ENCODE data around the gene GULP1.

- TF ChIP-seq RCOR1 (IDR thresholded peaks at IDR 0.05; ENCODE audit: insufficient replicate concordance, low read length) = no peak
- TF ChIP-seq RAD21 (IDR thresholded peaks at IDR 0.05; ENCODE audit: low read length) = no peak
- TF ChIP-seq POLR2A (IDR thresholded peaks at IDR 0.05; ENCODE audit: low read depth, low read length) = no peak
- no peak for TF ChIP-seq RFX5 (IDR thresholded peaks at IDR 0.05; ENCODE audit: low read depth, low read length)
- no peak for TF ChIP-seq CTCF (conservative IDR thresholded peaks at IDR 0.05; ENCODE audit: low read depth, low read length)
- no peak for TF ChIP-seq SMC3 (IDR thresholded peaks at IDR 0.05; ENCODE audit: low read depth, low read length)
- no peak for TF ChIP-seq BHLHE40 (IDR thresholded peaks at IDR 0.05; ENCODE audit: low read depth, low read length)
- TF ChIP-seq CEBPB (IDR thresholded peaks at IDR 0.05; ENCODE audit: low read depth, low read length) = no peak
- TF ChIP-seq MAFK (IDR thresholded peaks at IDR 0.05; ENCODE audit: low read depth, low read length) = peak; percentile 96
- no peak for TF ChIP-seq MXI1 (IDR thresholded peaks at IDR 0.05; ENCODE audit: borderline replicate concordance, low read depth, low read length)
- TF ChIP-seq USF2 (IDR thresholded peaks at IDR 0.05; ENCODE audit: low read depth, low read length) = no peak
- no peak for TF ChIP-seq CHD1 (IDR thresholded peaks at IDR 0.05; ENCODE audit: low read depth, low read length)
Observed at GRCh38 chr2:188450732-188451483, 159.2 kb downstream of the GULP1 start.
